SK-N-SH (cell line): ENCODE measurements around the gene RASL10B.

Source experiments
- CTCF ChIP-seq: fragments of 200-600 bp; sonication (generic); IDR thresholded peaks from 2 replicates; pipeline ENCODE4 v1.6.1; 2017; ENCODE audit warnings: antibody characterized with exemption, mild to moderate bottlenecking, moderate library complexity
- FOXJ3 ChIP-seq: sonication (generic); formaldehyde crosslinking; IDR thresholded peaks from 2 replicates; pipeline ENCODE4 v1.5.1; 2020; ENCODE audit warnings: mild to moderate bottlenecking, missing genetic modification reagents
- FOXM1 ChIP-seq: IDR thresholded peaks from 2 replicates; pipeline ENCODE4 v1.4.0; 2012; ENCODE audit warnings: low read depth, mild to moderate bottlenecking
- NRF1 ChIP-seq: IDR thresholded peaks from 2 replicates; pipeline ENCODE4 v1.6.1; 2012; ENCODE audit warnings: low read depth, mild to moderate bottlenecking, low read length
- POLR2AphosphoS5 ChIP-seq: IDR thresholded peaks from 2 replicates; pipeline ENCODE4 v1.6.1; 2012; ENCODE audit warnings: low read depth, low read length
- RAD21 ChIP-seq: IDR thresholded peaks from 2 replicates; pipeline ENCODE4 v1.6.1; 2012; ENCODE audit warnings: mild to moderate bottlenecking, low read length
- RCOR1 ChIP-seq: fragments of 150-350 bp; IDR thresholded peaks from 2 replicates; pipeline ENCODE4 v1.6.1; 2017; ENCODE audit warnings: antibody characterized with exemption, low read length
- TAF1 ChIP-seq: IDR thresholded peaks from 2 replicates; pipeline ENCODE4 v1.6.1; 2012; ENCODE audit warnings: low read depth, mild to moderate bottlenecking, low read length, moderate library complexity, borderline replicate concordance

- no peak for TF ChIP-seq POLR2AphosphoS5
- TF ChIP-seq NRF1: no peak
- TF ChIP-seq CTCF: no peak
- TF ChIP-seq RAD21: no peak
- no peak for TF ChIP-seq TAF1
- no peak for TF ChIP-seq FOXM1
- TF ChIP-seq FOXJ3 (CRISPR knock-in tag): no peak
- TF ChIP-seq RCOR1: no peak
These were observed 37.4 kb downstream of the RASL10B start for GRCh38 chr17:35768797-35769196.
